ENCODE measurements around the gene ZNF316.

ZNF316 gene

DNA sequence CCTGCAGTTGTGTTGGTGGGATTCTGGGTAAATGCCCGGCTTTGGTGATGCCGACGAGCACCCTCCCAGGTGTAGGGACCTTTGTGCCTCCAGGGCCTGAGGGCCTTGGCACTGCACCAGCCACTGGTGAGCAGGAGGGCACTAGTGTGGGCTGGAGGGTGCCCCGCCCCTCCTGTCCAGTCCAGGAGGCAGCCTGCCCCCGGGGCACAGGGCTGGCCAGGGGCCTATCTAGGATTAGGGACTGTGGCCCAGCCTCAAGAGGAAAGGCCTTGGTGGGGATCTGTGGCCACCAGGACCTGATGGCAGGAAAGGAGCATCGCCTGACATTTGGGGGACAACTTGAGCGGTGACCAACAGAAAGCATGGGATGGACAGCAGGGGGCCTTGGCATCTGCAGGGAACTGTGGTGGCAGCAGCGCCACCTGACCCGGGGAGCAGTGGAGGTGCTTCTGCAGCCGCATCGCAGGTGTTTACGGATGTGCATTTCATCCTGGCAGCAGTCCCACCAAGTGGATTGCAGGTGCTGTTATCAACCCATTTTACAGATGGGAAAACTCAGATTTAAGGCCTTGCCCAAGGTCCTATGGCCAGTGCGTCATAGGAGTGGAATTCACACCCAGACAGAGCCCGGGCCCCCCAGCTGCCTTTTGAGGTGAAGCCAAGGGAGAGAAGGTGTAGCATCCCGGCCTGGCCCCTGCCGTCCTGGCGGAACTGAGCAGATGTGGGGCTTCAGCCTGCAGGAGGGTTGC lies 11.1 kb downstream of the ZNF316 start:
- H3K9me3 ChIP-seq (ENCODE audit: control insufficient read depth in 2 of 2, low read length in 2 of 2) = no peaks in the 10 kb centered on the region
- H3K27ac ChIP-seq (ENCODE audit: low read length) = no peak overlapping the region
- no peak overlapping the region for H3K4me3 ChIP-seq (ENCODE audit: low read length in 2 of 2)
- no peaks in the 10 kb centered on the region for H3K4me1 ChIP-seq (ENCODE audit: control insufficient read depth, insufficient read depth, low read length)
- peaks cover 5 to 47% of the 10 kb centered on the region in 2 donors for H3K36me3 ChIP-seq (ENCODE audit: control insufficient read depth in 2 of 2, insufficient read depth in 2 of 2, low read length in 2 of 2)
- H3K27me3 ChIP-seq (ENCODE audit: control insufficient read depth in 1 of 2, insufficient read depth in 2 of 2, low read length in 2 of 2) = no peaks in the 10 kb centered on the region
- H3K9ac ChIP-seq (ENCODE audit: low read length in 2 of 2) = no peak overlapping the region

DNA sequence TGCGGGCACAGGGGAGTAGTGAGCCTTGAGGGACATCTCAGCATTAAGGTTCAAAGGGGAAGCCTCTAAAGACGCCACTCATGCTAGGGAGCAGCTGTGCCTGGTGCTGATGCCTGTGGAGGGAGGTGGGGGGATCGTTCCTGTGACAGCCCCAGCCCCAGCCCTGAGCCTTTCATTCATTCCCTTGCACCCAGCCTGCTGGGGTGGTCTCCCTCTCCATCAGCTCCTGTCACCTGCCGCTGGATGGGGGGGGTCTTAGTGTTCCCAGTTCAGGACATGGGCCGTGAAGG lies 11.6 kb downstream of the ZNF316 start:
- Histone ChIP-seq H3K4me3 (ENCODE audit: low read length in 2 of 2) (no peak overlapping the region), H3K27me3 (ENCODE audit: control insufficient read depth in 1 of 2, insufficient read depth in 2 of 2, low read length in 2 of 2) (no peaks in the 10 kb centered on the region), H3K9ac (ENCODE audit: low read length in 2 of 2) (no peak overlapping the region), H3K27ac (ENCODE audit: low read length) (no peak overlapping the region), H3K9me3 (ENCODE audit: control insufficient read depth in 2 of 2, low read length in 2 of 2) (no peaks in the 10 kb centered on the region), H3K36me3 (ENCODE audit: control insufficient read depth in 2 of 2, insufficient read depth in 2 of 2, low read length in 2 of 2) (peaks cover 1 to 43% of the 10 kb centered on the region in 2 donors), H3K4me1 (ENCODE audit: control insufficient read depth, insufficient read depth, low read length) (no peaks in the 10 kb centered on the region)

DNA sequence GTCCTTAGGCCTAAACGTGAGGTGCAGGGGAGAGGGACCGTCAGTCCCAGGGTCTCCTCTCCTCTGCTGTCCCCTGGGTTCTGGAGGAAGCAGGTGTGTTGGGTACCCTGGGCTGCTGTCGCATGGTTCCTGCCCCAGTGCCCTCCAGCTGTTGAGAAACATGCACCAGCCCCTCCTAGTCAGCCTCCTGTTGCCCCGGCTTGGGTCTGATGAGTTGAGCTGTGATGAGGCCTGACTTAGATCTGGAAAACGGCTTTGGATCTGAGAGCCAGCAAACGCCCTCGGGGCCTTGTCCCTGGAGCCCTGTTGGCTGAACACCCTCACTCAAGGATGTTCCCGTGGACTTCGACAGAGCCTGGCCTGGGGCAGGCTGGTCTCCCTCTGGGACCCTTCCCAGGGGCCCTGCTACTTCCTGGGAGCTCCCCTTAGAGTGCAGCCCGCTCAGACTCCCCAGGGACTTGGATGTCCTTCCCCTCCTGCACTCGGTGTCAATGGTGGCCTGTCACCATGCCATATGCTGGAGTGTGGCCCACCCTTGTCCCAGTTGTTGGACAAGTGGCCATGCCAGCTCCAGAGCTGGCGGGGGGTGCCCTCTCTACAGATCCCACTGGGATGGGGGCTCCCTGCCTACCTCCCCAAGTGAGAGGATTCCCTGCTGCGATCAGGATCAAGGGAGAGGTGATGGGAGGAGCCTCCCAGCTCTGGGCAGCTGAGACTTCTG lies 12.3 kb downstream of the ZNF316 start:
- Histone ChIP-seq H3K4me1 (ENCODE audit: control insufficient read depth, insufficient read depth, low read length) (no peaks in the 10 kb centered on the region), H3K9ac (ENCODE audit: low read length in 2 of 2) (no peak overlapping the region), H3K9me3 (ENCODE audit: control insufficient read depth in 2 of 2, low read length in 2 of 2) (no peaks in the 10 kb centered on the region), H3K36me3 (ENCODE audit: control insufficient read depth in 2 of 2, insufficient read depth in 2 of 2, low read length in 2 of 2) (peaks cover 0 to 37% of the 10 kb centered on the region in 2 donors), H3K27me3 (ENCODE audit: control insufficient read depth in 1 of 2, insufficient read depth in 2 of 2, low read length in 2 of 2) (no peaks in the 10 kb centered on the region), H3K27ac (ENCODE audit: low read length) (no peak overlapping the region), H3K4me3 (ENCODE audit: low read length in 2 of 2) (no peak overlapping the region)

DNA sequence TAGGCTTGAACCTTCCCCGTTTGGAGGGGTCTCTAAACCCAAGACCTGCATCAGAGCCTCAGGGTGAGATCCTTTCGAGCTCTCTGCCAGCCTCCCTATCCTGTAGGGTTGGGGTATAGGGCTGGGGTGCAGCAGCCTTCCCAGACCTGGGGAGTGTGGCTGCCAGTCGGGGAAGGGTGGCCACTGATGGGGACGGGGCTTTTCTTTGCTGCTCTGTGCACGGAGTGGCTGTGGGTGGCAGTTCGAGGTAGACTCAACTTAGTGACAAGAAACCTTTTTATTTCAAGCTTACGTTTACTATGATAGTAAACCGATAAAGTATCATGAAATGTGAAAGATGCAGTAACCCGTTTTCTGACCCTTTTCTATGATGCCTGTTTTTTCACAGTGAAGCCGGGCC lies 13.0 kb downstream of the ZNF316 start:
- Histone ChIP-seq H3K9ac (ENCODE audit: low read length in 2 of 2) (no peak overlapping the region), H3K9me3 (ENCODE audit: control insufficient read depth in 2 of 2, low read length in 2 of 2) (no peaks in the 10 kb centered on the region), H3K4me3 (ENCODE audit: low read length in 2 of 2) (no peak overlapping the region), H3K4me1 (ENCODE audit: control insufficient read depth, insufficient read depth, low read length) (no peaks in the 10 kb centered on the region), H3K27ac (ENCODE audit: low read length) (no peak overlapping the region), H3K27me3 (ENCODE audit: control insufficient read depth in 1 of 2, insufficient read depth in 2 of 2, low read length in 2 of 2) (no peaks in the 10 kb centered on the region), H3K36me3 (ENCODE audit: control insufficient read depth in 2 of 2, insufficient read depth in 2 of 2, low read length in 2 of 2) (peaks cover 0 to 30% of the 10 kb centered on the region in 2 donors)

DNA sequence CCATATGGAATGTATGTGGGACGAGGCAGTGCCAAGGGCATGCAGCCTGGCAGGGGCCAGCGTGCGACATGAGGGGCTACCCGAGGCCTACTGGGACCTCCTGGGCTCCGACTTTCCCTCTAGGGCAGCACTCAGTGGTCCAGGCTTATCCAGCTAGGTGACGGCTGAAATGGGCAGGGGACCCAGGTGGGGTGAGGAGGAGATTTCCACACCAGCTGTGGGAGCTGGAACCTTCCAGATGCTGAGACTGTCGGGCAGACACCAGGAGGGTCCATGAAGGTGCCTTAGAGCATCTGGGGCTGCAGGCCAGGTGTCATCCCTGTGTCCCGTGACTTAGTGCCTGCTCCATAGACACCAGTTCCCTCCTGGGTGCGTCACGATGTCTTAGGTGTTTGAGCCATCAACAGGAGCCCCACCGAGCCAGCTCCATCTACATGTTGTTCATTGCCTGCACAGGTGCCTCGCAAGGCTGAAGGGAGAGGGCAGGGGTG lies 13.4 kb downstream of the ZNF316 start:
- H3K27me3 ChIP-seq (ENCODE audit: control insufficient read depth in 1 of 2, insufficient read depth in 2 of 2, low read length in 2 of 2) = no peaks in the 10 kb centered on the region
- no peaks in the 10 kb centered on the region for H3K9me3 ChIP-seq (ENCODE audit: control insufficient read depth in 2 of 2, low read length in 2 of 2)
- H3K4me1 ChIP-seq (ENCODE audit: control insufficient read depth, insufficient read depth, low read length) = no peaks in the 10 kb centered on the region
- no peak overlapping the region for H3K27ac ChIP-seq (ENCODE audit: low read length)
- H3K4me3 ChIP-seq (ENCODE audit: low read length in 2 of 2) = no peak overlapping the region
- H3K9ac ChIP-seq (ENCODE audit: low read length in 2 of 2) = no peak overlapping the region
- peaks cover 0 to 31% of the 10 kb centered on the region in 2 donors for H3K36me3 ChIP-seq (ENCODE audit: control insufficient read depth in 2 of 2, insufficient read depth in 2 of 2, low read length in 2 of 2)

DNA sequence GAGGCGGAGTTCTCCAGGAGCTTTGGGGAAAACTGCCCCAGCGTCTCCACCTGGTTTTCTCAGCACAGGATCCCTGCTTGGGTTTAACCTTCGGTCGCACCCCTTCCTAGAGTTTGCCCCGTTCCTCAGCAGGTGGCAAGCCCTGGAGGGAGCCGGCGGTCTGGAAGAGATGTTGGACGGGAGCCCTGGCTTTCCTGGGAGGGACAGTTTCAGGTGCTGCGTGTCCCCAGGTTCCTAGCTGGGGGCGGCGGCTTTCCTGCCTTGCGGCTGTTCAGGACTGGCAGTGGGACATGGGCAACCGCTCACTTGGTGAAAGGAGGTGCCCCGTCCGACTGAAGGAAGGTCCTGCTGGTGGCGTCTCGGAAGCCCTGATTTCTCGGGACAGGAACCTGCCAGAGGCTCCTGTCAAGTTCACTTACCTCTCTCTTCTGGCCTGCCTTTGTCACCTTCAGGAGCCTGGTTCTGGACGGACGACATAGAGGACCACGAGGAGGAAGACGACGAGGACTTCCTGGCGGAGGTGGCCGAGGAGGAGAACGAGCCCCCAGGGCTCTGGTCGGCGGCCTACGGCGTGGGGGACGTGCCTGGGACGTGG lies 14.8 kb downstream of the ZNF316 start:
- Histone ChIP-seq H3K9ac (ENCODE audit: low read length in 2 of 2) (no peak overlapping the region), H3K27me3 (ENCODE audit: control insufficient read depth in 1 of 2, insufficient read depth in 2 of 2, low read length in 2 of 2) (no peaks in the 10 kb centered on the region), H3K36me3 (ENCODE audit: control insufficient read depth in 2 of 2, insufficient read depth in 2 of 2, low read length in 2 of 2) (peaks cover 0 to 27% of the 10 kb centered on the region in 2 donors), H3K4me3 (ENCODE audit: low read length in 2 of 2) (no peak overlapping the region), H3K27ac (ENCODE audit: low read length) (no peak overlapping the region), H3K9me3 (ENCODE audit: control insufficient read depth in 2 of 2, low read length in 2 of 2) (no peaks in the 10 kb centered on the region), H3K4me1 (ENCODE audit: control insufficient read depth, insufficient read depth, low read length) (no peaks in the 10 kb centered on the region)

DNA sequence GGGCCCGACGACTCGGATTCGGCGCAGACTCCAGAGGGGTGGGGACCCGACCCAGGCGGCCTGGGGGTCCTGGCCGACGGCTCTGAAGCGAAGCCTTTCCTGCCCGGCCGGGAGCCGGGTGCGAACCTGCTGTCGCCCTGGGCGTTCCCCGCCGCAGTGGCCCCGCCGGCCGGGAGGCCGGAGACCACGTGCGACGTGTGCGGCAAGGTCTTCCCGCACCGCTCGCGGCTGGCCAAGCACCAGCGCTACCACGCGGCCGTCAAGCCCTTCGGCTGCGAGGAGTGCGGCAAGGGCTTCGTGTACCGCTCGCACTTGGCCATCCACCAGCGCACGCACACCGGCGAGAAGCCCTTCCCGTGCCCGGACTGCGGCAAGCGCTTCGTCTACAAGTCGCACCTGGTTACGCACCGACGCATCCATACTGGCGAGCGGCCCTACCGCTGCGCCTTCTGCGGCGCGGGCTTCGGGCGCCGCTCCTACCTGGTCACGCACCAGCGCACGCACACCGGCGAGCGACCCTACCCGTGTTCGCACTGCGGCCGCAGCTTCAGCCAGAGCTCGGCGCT lies 15.4 kb downstream of the ZNF316 start:
- Histone ChIP-seq H3K9ac (ENCODE audit: low read length in 2 of 2) (no peak overlapping the region), H3K4me3 (ENCODE audit: low read length in 2 of 2) (no peak overlapping the region), H3K4me1 (ENCODE audit: control insufficient read depth, insufficient read depth, low read length) (no peaks in the 10 kb centered on the region), H3K27me3 (ENCODE audit: control insufficient read depth in 1 of 2, insufficient read depth in 2 of 2, low read length in 2 of 2) (no peaks in the 10 kb centered on the region), H3K27ac (ENCODE audit: low read length) (no peak overlapping the region), H3K9me3 (ENCODE audit: control insufficient read depth in 2 of 2, low read length in 2 of 2) (no peaks in the 10 kb centered on the region), H3K36me3 (ENCODE audit: control insufficient read depth in 2 of 2, insufficient read depth in 2 of 2, low read length in 2 of 2) (peaks cover 0 to 24% of the 10 kb centered on the region in 2 donors)

DNA sequence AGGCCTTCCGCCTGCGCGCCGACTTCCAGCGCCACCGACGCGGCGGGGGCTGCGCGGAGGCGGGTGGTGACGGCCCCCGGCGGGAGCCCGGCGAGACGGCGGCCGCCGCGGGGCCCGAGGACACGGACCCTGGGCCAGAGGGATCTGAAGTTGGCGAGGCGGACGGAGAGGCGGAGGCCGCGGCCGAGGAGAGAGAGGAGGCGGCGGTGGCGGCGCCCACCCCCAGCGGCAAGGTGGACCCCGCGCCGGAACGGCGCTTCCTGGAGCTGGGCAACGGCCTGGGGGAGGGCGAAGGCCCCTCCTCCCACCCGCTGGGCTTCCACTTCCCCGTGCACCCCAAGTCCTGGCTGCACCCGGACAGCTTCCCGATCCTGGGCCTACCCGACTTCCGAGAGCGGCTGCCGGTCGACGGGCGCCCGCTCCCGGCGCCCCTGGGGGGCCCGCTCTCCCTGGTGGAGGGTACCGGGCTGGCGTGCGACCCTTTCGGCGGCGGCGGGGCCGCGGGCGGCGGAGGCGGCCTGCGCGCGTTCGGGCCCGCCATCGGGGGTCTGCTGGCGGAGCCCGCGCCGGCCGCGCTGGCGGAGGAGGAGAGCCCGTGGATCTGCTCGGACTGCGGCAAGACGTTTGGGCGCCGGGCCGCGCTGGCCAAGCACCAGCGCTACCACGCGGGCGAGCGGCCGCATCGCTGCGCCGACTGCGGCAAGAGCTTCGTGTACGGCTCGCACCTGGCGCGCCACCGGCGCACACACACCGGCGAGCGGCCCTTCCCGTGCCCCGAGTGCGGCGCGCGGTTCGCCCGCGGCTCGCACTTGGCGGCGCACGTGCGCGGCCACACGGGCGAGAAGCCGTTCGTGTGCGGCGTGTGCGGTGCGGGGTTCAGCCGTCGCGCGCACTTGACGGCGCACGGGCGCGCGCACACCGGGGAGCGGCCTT lies 16.2 kb downstream of the ZNF316 start:
- H3K4me1 ChIP-seq (ENCODE audit: control insufficient read depth, insufficient read depth, low read length) = no peaks in the 10 kb centered on the region
- H3K9me3 ChIP-seq (ENCODE audit: control insufficient read depth in 2 of 2, low read length in 2 of 2) = no peaks in the 10 kb centered on the region
- no peak overlapping the region for H3K4me3 ChIP-seq (ENCODE audit: low read length in 2 of 2)
- no peak overlapping the region for H3K9ac ChIP-seq (ENCODE audit: low read length in 2 of 2)
- H3K27ac ChIP-seq (ENCODE audit: low read length) = no peak overlapping the region
- H3K27me3 ChIP-seq (ENCODE audit: control insufficient read depth in 1 of 2, insufficient read depth in 2 of 2, low read length in 2 of 2) = no peaks in the 10 kb centered on the region
- H3K36me3 ChIP-seq (ENCODE audit: control insufficient read depth in 2 of 2, insufficient read depth in 2 of 2, low read length in 2 of 2) = peaks cover 0 to 22% of the 10 kb centered on the region in 2 donors

DNA sequence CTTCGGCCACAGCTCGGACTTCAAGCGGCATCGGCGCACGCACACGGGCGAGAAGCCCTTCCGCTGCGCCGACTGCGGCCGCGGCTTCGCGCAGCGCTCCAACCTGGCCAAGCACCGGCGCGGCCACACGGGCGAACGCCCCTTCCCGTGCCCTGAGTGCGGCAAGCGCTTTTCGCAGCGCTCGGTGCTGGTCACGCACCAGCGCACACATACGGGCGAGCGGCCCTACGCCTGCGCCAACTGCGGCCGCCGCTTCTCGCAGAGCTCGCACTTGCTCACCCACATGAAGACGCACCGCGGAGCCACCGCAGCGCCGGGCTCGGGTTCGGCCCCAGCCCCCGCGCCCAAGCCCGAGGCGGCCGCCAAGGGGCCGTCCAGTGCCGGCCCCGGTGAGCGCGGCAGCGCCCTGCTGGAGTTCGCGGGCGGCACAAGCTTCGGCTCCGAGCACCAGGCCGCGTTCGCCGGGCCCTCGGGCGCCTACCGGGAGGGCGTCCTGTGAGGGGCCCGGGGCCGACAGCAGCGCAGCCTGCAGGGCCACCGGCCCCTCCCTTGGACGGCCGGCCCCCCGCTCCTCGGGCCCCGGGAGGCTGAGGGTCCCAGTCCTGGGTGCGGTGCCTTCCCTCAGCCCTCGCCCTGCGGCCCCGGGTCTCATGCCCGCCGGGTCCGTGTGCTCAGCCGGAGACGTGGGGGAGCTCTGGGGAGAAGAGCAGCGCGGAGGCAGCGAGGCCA lies 17.2 kb downstream of the ZNF316 start:
- no peaks in the 10 kb centered on the region for H3K4me1 ChIP-seq (ENCODE audit: control insufficient read depth, insufficient read depth, low read length)
- no peak overlapping the region for H3K27ac ChIP-seq (ENCODE audit: low read length)
- peaks cover 0 to 17% of the 10 kb centered on the region in 2 donors for H3K36me3 ChIP-seq (ENCODE audit: control insufficient read depth in 2 of 2, insufficient read depth in 2 of 2, low read length in 2 of 2)
- no peaks in the 10 kb centered on the region for H3K9me3 ChIP-seq (ENCODE audit: control insufficient read depth in 2 of 2, low read length in 2 of 2)
- H3K9ac ChIP-seq (ENCODE audit: low read length in 2 of 2) = no peak overlapping the region
- no peak overlapping the region for H3K4me3 ChIP-seq (ENCODE audit: low read length in 2 of 2)
- no peaks in the 10 kb centered on the region for H3K27me3 ChIP-seq (ENCODE audit: control insufficient read depth in 1 of 2, insufficient read depth in 2 of 2, low read length in 2 of 2)

Data from stomach smooth muscle (tissue), 2 donors.